Panc1 (cell line): ENCODE results near the gene WNK1.

Experiments
- CTCF ChIP-seq: fragments of 450-650 bp; IDR thresholded peaks from 2 replicates; pipeline ENCODE4 v1.5.1; 2017; ENCODE audit warnings: mild to moderate bottlenecking
- POLR2AphosphoS5 ChIP-seq: IDR thresholded peaks from 2 replicates; pipeline ENCODE4 v1.6.1; 2012; ENCODE audit warnings: mild to moderate bottlenecking, low read depth, low read length, moderate library complexity
- REST ChIP-seq, 2 experiments: IDR thresholded peaks; 2 replicates each; pipeline ENCODE4 v1.6.1; 2011 to 2012; ENCODE audit warnings: low read depth in 2 of 2, control low read depth in 1 of 2, low read length in 1 of 2, mild to moderate bottlenecking in 1 of 2, moderate library complexity in 1 of 2; ENCODE audit not compliant: insufficient read depth in 1 of 2
- SIN3A ChIP-seq: IDR thresholded peaks from 2 replicates; pipeline ENCODE4 v1.6.1; 2012; ENCODE audit warnings: low read depth, mild to moderate bottlenecking, low read length, moderate library complexity, borderline replicate concordance; ENCODE audit not compliant: insufficient read depth
- TCF7L2 ChIP-seq: IDR thresholded peaks from 2 replicates; pipeline ENCODE4 v1.6.1; 2011; ENCODE audit warnings: mild to moderate bottlenecking, low read depth, low read length, inconsistent platforms

GRCh38 chr12:778615-779014 is 26.2 kb downstream of the WNK1 start:
- TF ChIP-seq CTCF (no peak), SIN3A (no peak), POLR2AphosphoS5 (no peak), REST (IDR thresholded peaks at IDR 0.05; ENCODE audit: insufficient read depth in 1 of 2, low read depth in 2 of 2, low read length in 1 of 2) (no peak), TCF7L2 (no peak)
